Stimulated activated CD8-positive, alpha-beta memory T cell treated with anti-CD3 and anti-CD28 coated beads, Interleukin-15, amount 100 ng/mL, for 48 hours (primary cell): ENCODE measurements around the gene PCIF1.
"Not testable (repeated sequence)": the region's sequence is repeated elsewhere in the genome, so short reads cannot be mapped to it uniquely, and the experiment has no call there.

ENCODE experiments used
- DNase-seq, 2 donors: peaks; one replicate each; pipeline ENCODE4 v3.0.0-alpha.2; 2020; ENCODE audit warnings: low read depth in 2 of 2

The PCIF1 gene

DNA sequence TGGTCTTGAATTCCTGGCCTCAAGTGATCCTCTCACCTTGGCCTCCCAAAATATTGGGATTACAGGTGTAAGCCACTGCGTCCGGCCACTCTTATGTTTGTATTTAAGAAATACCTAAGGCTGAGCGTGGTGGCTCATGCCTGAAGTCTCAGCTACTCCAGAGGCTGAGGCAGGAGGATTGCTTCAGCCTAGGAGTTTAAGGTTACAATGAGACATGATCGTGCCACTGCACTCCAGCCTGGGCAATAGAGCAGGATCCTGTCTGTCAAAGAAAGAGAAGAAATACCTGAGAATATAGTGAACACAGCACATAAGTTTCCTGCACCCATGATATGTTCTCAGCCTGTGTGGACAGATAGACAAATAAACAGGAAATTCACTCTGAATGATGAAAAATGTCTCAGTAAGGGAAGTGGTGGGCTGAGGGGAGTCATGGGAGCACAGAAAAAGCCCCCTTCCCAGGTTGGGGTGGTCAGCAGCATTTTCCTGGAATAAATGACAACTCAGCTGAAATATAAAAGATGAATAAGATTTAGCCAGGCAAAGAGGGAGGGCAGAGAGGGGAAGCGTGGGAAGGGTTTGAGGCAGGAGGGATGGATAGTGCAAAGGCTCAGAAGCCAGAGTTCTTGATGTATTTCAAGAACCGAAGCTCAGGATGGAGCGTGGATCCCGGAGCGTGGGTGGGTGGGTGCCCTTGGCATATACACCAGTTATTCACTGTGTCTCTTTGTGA is 60.4 kb downstream of the PCIF1 start:
- no peak for DNase-seq

DNA sequence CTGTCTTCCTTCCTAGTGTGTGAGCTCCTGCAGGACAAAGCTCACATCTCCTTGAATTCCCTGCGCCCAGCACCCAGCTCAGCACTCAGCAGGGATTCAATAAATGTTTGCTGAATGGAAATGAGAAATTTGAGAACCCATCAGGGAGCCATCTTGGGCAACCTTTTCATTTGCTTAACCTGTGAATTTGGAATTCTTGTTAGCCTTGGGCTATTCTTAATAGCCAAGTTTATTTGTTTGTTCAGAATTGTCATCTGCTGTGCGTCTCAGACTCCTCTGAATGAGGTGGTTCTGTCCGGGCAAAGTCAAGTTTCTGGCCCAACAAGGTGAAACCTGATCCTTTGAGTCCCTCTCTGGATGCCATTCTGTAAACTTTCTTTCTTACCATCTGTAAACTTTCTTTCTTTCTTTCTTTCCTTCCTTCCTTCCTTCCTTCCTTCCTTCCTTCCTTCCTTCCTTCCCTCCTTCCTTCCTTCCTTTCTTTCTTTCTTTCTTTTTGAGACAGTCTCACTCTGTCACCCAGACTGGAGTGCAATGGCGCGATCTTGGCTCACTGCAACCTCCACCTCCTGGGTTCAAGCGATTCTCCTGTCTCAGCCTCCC is 61.1 kb downstream of the PCIF1 start:
- DNase-seq: not testable (repeated sequence)

GRCh38 chr20:45997187-45997586 is 62.7 kb downstream of the PCIF1 start:
- no peak for DNase-seq
